Effector CD8-positive, alpha-beta T cell (primary cell): ENCODE data around the gene FGR.
"Not testable (repeated sequence)": the region's sequence is repeated elsewhere in the genome, so short reads cannot be mapped to it uniquely, and the experiment has no call there.

Experiments
- DNase-seq: peaks from one replicate; lab custom pipeline; 2025; lab: John Stamatoyannopoulos, UW
- total RNA-seq, 4 experiments: gene quantifications; one replicate each; lab custom pipeline; 2026; lab: John Stamatoyannopoulos, UW

The FGR gene
- 8.2 to 81.6 (median 61.8) reads per million in 4 experiments for total RNA-seq

GRCh38 chr1:27634985-27635367 is at the start of gene FGR:
Gene FGR (minus strand): TSS chr1:27635185. CDS start chr1:27623916, 11,269 bp downstream.
- no peak for DNase-seq

GRCh38 chr1:27684176-27684575 is 49.2 kb upstream of the FGR start:
- DNase-seq = no peak

- no peak for DNase-seq
Observed at GRCh38 chr1:27682351-27682944, 47.5 kb upstream of the FGR start.

- not testable (repeated sequence) for DNase-seq
Observed at GRCh38 chr1:27681580-27681979, 46.6 kb upstream of the FGR start.

- not testable (repeated sequence) for DNase-seq
Observed at GRCh38 chr1:27680225-27680791, 45.3 kb upstream of the FGR start.

- no peak for DNase-seq
Observed at GRCh38 chr1:27678747-27679146, 43.8 kb upstream of the FGR start.

GRCh38 chr1:27676410-27676809 is 41.4 kb upstream of the FGR start:
- DNase-seq = no peak

GRCh38 chr1:27672750-27673112 is 37.7 kb upstream of the FGR start:
- DNase-seq = no peak

GRCh38 chr1:27671964-27672749 is 37.2 kb upstream of the FGR start, which contains the start of gene IFI6:
Gene IFI6 (minus strand): TSS chr1:27672192. CDS start chr1:27669314, 2,878 bp downstream.
- DNase-seq = peak; percentile 72

- no peak for DNase-seq
Observed at GRCh38 chr1:27669876-27670275, 34.9 kb upstream of the FGR start.

GRCh38 chr1:27668808-27669723 is 34.1 kb upstream of the FGR start:
- peak; percentile 80 for DNase-seq

GRCh38 chr1:27668121-27668807 is 33.3 kb upstream of the FGR start:
- DNase-seq = no peak

- DNase-seq = no peak
Observed at GRCh38 chr1:27666791-27667254, 31.8 kb upstream of the FGR start.

- no peak for DNase-seq
Observed at GRCh38 chr1:27666294-27666693, 31.3 kb upstream of the FGR start.

GRCh38 chr1:27665016-27665651 is 30.1 kb upstream of the FGR start:
- no peak for DNase-seq

- DNase-seq = no peak
Observed at GRCh38 chr1:27664291-27664690, 29.3 kb upstream of the FGR start.

GRCh38 chr1:27662707-27663393 is 27.9 kb upstream of the FGR start:
- DNase-seq = peak; percentile 94

- DNase-seq = no peak
Observed at GRCh38 chr1:27662261-27662660, 27.3 kb upstream of the FGR start.

GRCh38 chr1:27661412-27662075 is 26.6 kb upstream of the FGR start:
- DNase-seq = no peak
